ENCODE measurements around the gene IL1RL2.

The IL1RL2 gene

DNA sequence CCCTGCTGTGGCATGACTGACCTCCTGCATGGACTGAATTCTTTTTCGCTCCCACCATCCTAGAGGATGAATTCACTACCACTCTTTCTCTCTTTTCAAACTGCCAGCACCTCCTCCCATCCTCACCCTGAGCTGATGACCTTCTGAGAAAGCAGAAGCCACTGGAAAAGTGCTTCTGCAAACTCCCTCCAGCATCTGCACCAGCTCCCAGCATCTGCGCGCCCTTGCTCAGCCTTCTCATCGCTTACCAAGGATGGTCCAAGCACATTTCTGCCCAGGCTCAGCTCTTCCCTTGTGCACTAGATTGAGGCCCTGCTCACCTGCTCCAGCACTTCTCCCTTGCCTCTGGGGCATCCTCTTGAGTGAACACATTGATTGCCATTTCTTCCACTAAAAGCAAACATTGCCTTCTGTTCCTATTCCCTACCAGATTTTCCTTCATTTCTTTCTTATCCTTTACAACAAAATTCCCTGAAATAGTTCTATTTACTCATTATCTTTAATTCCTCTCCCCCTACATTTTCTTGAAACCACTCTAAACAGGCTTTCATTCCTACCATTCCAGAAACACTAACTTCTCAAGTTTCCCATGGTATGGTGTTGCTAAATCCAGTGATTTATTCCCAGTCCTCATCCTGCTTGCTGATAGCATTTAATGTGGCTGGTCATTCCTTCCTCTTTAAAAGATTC is 81.8 kb downstream of the IL1RL2 start:
- DNase-seq = no peak

DNA sequence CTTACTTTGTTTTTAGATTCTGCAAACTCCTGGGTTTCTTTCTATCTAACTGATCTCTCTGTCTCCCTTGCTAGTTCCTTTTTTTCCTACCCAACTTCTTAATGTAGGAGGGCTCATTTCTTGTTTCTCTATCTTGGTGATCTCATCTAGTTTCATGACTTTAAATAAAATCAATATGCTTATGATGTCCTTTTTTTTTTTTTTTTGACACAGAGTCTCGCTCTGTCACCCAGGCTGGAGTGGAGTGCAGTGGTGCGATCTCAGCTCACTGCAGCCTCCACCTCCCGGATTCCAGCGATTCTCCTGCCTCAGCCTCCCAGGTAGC is 82.3 kb downstream of the IL1RL2 start:
- DNase-seq = no peak

DNA sequence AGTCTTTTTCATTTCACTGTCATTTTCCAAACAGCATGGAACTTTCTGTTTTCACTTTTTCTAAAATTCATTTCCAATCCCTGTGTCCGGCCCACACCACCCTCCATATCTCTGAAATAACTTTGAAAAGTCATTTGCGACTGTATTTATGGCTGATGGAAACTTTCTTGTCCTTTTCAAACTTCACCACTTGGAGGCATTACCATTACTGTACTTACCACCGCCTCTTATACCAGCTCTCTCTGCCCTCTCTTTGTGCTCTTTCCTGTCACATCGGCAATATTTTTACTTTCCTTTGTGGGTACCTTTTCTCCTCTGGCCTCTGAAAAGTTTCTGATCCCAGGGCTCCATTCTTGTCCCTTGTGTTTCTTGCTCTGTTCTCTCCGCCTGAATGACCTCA is 85.0 kb downstream of the IL1RL2 start:
- DNase-seq = peak in 1 of 2 donors; percentile 33

DNA sequence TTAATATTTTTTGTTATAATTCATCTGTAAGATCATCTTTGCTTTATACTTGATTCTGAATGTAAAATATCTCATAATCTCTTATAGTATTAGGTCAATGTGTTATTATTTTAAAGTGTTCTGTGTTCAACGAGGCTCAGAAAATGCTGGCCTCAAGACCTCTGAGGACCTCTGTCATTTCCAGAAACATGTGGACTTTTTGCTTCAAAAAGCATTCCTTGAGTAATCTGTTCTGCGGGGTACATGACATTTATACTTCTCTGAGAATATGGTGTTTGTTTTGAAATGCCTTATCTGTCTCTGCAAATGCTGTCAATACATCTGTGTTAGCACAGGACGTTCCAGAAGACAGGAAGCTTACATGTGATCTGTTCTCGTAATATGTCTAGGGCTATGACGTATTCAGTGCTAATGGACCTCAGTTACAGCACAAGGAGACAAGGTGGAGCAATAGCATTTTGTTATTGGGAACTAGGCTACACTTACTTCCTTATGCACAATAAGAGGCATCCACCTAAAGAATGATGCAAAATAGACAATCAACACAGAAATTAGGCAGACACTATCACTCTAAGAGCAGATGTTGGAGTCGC is 86.9 kb downstream of the IL1RL2 start:
- peak in 1 of 2 donors; percentile 3 for DNase-seq

DNA sequence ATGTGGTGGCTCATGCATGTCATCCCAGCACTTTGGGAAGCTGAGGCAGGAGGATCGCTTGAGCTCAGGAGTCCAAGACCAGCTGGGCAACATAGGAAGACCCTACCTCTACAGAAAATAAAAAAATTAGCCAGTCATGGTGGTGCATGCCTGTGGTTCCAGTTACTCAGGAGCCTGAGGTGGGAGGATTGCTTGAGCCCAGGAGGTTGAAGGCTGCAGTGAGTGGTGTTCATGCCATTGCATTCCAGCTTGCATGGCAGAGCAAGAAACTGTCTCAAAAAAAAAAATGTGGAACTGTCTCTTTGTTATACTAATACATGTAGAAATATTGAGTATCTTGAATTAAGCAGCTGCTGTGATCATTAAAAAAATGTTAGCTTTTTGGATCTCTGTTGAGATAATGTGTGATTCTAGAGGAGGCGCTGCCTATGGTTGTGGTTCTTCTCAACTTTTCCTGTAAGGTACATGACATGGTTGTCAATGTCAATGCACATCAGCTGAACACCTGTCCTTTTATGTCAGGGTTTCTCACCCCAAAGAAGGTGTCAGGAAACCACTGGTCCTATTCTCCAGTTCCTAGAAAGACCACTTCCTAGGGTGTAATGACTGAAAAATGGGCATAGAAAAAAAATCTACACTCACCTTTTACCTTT is 89.9 kb downstream of the IL1RL2 start:
- no peak for DNase-seq

DNA sequence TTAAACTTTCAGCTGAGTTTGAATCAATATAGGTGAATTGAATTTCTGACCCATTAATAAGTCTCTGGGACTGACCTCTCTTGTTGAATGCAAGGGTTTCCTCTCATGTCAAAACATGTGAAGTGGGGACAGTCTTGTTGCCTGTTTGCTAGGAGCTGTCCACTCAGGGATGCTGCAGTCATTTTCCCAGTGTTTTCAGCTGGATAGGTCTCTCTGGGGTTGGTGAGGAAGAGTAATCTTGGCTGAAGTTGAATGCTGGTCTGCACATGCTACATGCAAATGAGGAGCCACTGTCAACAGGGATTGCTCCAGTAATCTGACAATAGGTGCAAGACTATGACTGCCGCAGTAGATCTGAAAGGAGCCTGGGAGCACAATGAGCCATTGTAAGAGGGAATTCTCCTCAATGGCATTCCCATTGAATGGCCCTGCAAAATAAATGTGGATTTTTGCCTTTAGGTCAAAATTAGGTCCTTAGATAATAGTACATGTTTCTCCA is 90.4 kb downstream of the IL1RL2 start:
- DNase-seq = no peak

DNA sequence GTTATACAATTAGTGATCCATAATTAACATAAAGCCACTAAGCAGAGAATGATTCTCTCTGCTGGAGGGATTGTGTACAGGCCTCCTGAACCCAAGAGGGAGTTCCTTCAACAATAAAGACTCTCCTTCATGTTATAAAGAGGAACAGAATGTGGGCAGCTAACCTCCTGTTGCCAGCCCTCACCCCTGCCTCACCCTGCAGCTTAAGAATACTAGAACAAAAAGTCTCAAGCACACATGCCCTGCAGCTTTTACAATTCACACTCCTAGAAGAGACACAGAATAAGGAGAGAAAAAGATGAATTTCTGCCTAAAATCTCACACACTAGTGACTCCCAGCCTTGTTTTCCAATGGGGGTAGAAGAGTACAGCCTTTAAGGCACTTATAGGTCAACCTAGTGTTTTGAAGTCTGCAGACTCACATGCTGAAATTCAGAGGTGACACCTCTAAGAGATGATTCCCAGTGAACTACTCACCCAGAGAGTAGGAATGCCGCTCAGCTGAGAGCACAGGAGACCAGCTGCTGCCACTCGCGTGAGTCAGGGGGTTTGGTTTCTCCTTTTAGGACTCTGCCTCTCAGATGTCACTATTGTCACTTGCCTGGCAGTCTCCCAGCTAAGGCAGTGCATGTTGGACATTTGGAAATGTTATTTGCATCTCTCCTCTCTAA is 92.0 kb downstream of the IL1RL2 start:
- no peak for DNase-seq

DNA sequence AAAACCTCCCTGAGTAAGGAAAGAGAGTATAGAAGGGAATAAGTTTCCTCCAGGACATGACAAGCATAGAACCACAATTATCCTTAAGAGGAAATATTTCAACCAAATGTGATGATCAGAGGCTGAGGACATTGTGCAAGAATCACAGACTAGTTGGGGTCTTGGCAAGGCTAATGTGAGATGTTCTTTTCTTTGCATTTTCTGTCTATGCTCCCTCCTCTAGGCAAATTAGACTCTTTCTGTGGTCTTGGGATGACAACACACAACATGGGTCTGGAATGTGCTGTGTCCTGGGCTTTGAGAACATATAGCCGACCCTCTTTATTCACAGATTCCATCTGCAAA is 92.5 kb downstream of the IL1RL2 start:
- DNase-seq = no peak

DNA sequence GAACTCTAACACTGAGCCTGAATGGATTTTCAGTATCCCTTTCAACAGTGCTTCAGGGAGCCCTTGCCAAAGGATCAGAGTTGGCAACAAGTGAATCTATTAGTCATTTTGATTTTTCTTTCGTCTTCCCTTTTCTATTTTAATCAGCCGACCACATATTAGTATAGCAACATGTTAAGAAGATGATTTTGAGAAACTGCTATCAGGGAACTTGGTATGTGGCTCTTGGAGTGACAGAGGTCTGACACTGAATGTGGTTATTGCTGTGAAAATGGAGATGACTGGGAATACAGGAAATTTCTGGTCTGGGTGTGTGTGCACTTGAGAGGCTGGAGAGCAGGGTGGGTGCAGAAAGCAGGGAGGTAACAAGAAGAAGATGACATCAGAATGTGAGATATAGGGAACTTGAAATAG is 95.9 kb downstream of the IL1RL2 start:
- DNase-seq = no peak

DNA sequence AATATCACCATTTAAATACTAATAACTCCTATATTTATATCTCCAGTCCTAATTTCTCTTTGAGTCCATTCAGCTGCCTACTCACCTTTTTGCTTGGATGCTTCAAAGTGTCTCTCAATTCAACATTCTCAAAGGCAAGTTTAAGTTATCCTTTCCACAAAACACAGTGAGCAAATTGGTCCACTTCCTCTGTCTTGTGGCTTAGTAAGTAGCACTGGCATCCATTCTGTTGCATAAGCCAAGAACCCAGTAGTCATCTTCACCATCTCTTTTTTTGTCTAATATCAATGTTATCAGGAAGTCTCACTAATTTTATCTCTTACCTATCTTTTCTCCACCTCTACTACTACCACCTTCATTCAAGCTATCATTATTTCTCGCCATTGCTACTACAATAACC is 97.2 kb downstream of the IL1RL2 start:
- DNase-seq = no peak

DNA sequence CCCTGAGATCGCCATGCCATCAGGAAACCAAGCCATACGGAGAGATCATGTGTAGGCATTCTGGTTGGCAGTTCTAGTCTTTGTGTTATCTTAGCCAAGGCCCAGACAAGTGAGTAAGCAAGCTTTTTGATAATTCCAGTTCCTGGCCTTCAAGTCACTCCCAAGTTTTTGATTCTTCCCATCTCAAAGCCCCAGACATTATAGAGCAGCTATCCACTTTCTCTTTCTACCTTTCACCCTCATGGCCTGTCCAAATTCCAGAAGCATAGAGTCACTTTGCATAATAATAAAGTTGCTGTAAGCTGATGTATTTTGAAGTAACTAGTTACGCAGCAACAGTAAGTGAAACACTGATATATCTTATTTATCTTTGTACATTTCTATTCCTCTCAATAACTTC is 97.8 kb downstream of the IL1RL2 start:
- DNase-seq = no peak

DNA sequence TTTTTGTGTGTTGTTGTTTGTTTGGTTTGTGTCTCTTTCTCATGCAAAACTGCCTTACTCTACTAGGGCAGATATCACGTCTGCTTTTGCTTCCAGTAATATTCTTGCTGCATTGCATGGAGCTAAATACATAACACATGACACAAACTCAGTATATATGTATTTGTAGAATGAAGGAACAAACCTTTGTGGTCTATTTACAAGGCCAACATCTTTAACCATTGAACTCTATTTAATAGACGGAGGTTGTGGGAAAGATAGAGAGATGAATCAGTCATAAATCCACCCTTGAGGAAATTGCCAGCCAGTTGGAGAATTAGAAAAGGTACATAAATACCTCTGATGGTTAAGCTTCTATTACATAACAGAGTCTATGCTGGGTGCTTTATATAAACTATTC is 98.5 kb downstream of the IL1RL2 start:
- no peak for DNase-seq

DNA sequence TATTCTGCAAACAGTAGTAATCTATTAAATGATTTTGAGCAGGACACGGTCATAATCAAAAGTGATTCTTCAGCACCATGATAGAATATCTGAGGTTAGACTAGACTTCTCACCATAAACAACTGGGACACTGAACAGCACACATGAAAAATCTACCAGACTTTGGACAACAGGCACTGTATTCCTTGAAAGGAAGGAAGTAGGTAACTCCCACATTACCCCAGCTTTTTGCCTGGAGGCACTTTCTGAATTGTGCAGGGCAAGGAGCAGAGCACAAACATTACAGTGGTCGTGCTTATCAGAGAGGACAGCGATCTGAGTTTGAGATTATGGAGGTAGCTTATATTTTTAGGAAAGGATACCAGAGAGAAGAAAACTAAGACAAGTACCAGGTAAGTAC is 99.2 kb downstream of the IL1RL2 start:
- no peak for DNase-seq

DNA sequence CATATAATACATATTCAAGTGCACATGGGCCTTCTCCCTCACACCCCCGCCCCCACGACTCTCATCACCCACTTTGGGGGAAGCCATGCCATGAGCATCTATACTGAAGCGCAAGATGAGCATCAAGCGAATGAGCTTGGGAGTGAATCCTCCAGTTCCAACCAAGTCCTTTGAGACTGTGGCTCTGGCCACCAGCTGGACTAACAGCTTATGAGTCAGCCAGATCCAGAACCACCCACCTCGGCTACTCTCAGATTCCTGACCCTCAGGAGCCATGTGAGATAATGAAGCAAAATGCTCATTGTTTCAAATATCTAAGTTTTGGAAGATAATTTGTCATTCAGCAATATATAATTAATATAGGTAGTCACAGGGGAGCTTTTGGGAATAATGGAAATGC is 102.3 kb downstream of the IL1RL2 start:
- DNase-seq = no peak
